GM12872 (cell line): ENCODE measurements around the gene COPA.

Source experiments
- CTCF ChIP-seq: IDR thresholded peaks from 3 replicates; pipeline ENCODE4 v1.5.1; 2011; ENCODE audit warnings: low read depth, mild to moderate bottlenecking, low read length, moderate library complexity; ENCODE audit not compliant: insufficient read depth

COPA gene

GRCh38 chr1:160342953-160343869 is at the start of gene COPA, which contains the start of gene NCSTN:
TSS of gene COPA (minus strand) at chr1:160343250. CDS start at chr1:160343170, 80 bp downstream.
TSS of gene NCSTN (plus strand) at chr1:160343383. CDS start at chr1:160343397, 14 bp downstream.
- TF ChIP-seq CTCF = no peak

GRCh38 chr1:160377585-160378206 is 34.6 kb upstream of the COPA start:
- no peak for TF ChIP-seq CTCF

- TF ChIP-seq CTCF = peak; percentile 99
Observed at GRCh38 chr1:160376525-160377131, 33.6 kb upstream of the COPA start.

GRCh38 chr1:160375788-160376524 is 32.9 kb upstream of the COPA start:
- TF ChIP-seq CTCF = no peak

GRCh38 chr1:160374306-160375110 is 31.5 kb upstream of the COPA start:
- no peak for TF ChIP-seq CTCF

GRCh38 chr1:160373696-160374095 is 30.6 kb upstream of the COPA start:
- no peak for TF ChIP-seq CTCF
